ENCODE data around the gene CZIB.
A peak's percentile ranks its signal among the peaks of the same experiment; 100 is the strongest.

The CZIB gene

GRCh38 chr1:53220171-53220961, at the start of gene CZIB:
TSS of gene CZIB (minus strand) at chr1:53220634. CDS start at chr1:53220575, 59 bp downstream.
- peak; percentile 92 for DNase-seq

DNA sequence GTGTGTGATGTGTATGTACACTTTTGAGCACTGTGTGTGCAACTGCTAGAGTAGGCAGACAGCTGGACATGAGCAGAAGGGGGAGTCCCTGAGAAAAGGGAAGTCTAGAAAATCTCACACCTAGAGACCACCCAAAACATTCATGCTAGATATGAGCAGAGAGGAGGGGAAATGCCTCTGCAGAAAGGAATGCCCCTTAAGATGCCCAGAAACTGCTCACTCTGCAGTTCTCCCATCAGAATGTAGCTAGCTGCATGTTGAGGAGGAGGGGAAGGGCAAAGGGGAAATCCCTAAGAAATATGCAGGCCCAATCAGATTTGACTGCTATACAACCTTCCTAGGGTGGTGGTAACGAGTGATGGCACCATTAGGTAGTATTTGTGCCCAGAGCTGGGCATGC, 49.7 kb upstream of the CZIB start:
- DNase-seq = no peak

- DNase-seq = no peak
Measured at GRCh38 chr1:53267761-53268160, 47.3 kb upstream of the CZIB start.

DNA sequence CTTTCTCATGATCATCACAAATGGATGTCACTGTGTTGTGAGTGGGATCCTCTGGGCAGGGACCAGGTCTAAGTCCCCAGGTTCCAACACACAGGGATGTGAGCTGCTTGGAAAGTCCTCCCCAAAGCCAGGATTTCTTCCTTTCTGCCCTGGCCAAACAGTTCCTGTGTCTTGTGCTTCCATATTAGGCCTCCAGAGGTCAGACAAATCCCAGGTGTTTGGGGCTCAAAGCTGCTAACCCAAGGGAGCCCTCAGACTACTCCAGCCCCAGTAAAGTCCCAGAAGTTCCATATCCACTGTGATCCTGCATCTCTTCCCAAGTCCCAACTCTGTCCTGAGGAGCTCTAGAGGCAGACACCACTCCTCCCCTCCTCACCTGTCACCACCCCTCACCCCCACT, 45.6 kb upstream of the CZIB start:
- DNase-seq = peak; percentile 12

DNA sequence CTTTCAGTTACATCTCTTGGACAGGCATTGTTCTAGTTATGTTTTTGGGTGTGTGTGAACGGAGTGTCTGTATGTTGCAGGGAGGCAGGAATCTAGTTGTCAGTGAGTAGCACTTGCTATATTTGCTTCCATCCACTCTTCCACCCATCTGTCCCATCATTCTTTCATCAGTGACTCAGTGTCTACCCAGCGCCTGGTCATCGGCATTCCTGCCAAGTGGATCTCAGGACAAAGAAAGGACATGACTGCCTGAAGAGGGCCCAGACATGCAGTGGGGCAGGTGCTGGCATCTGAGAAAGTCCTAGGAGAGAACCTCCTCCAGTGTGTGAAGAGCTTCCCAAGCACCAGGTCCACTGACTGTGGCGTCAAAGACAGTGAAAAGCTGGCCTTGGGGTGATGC, 45.1 kb upstream of the CZIB start:
- no peak for DNase-seq

GRCh38 chr1:53264048-53264447, 43.6 kb upstream of the CZIB start:
- DNase-seq = no peak

DNA sequence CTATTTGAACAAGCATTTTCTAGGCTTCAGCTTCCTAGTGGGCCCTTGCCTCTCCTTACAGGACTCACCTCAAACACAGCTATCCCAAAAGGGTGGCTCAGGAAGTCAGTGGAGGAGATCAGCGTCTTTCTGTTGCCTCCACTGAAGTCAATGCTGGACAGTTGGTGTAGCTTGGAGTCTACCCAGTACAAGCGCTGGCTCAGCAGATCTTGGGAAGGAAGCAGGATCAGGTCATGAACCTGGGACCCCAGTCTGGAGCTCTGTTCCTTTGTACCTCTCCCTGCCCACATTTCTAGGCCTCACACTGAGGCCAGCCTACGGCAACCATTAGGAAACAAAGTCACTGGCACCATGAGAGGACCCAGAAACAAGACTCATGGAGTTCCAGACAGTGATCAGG, 41.6 kb upstream of the CZIB start:
- no peak for DNase-seq

DNA sequence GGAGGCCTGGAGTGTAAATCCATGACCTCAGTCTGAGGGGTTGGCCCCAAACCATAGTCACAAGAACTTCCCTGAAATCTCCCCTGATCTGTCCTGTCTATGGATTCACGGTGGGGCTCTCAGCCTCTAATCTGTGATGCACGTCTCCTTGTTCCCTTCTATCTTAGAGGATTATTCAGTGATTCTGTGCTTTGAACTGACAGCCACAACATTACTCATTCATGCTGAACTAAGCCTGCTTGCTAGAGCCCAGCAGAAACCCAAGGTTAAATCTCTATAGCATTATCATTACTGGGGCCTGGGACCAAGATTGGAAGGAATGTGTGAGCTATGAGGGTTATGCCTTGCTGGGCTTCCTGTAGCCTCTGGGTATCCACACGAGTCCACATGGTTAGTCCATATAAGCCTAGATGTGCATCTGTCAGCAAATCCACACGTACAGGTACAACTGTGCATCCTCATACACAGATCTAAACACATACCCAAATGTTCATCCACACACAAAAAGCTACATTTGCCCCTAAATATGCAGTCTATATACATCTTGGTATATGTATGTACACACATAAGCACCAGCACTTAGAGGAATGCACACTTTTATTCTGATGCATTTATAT, 40.3 kb upstream of the CZIB start:
- DNase-seq = no peak

DNA sequence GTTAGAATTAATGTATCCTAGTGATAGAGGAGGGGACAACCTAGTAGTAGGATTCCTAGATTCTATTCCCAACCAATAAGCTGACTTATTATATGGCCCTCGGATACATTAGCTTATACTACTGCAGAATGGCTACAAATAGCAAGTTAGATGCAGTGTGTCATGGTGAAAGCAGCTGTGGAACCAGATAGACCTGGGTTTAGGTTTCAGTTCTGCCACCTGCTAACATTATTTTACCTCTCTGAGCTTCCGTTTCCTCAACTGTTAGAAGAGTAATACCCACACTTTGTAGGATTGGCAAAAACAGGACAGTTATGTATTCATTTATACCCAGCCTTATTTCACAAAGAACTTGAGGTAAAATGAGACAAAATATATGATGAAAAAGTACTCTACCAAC, 39.5 kb upstream of the CZIB start:
- no peak for DNase-seq

GRCh38 chr1:53258216-53258615, 37.8 kb upstream of the CZIB start:
- no peak for DNase-seq

DNA sequence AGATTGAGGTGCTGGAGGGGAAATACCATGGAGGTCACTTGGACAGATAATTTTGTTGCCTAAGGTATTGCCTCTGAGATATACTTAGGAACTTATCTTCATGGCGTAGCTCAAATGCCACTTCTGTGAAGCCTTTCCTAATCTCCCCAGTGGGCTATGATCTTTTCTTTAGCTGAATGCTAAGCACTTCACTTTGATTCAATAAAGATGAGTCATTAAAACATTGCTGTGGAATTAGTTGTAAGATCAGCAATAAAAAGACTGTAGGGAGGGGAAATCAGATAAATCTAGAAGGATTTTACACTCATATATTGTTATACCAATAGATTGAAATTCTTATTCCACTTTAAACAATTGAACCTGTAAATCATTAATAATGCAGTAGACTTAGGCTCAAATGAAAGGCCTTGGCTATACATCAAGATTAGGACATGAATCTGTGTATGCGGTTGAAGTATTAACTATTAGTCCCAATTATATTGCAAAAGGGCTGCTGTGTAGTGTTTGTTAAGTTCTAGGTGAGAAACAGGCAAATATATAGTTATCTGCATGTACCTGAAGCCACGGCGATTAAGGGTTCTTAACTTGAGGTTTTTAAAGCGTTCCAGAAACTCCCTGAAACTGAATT, 37.1 kb upstream of the CZIB start:
- no peak for DNase-seq

GRCh38 chr1:53256511-53257453, 36.3 kb upstream of the CZIB start:
- no peak for DNase-seq

GRCh38 chr1:53255031-53255430, 34.6 kb upstream of the CZIB start:
- no peak for DNase-seq

- no peak for DNase-seq
Measured at GRCh38 chr1:53254011-53254640, 33.7 kb upstream of the CZIB start.

GRCh38 chr1:53250325-53250724, 29.9 kb upstream of the CZIB start:
- DNase-seq = no peak

DNA sequence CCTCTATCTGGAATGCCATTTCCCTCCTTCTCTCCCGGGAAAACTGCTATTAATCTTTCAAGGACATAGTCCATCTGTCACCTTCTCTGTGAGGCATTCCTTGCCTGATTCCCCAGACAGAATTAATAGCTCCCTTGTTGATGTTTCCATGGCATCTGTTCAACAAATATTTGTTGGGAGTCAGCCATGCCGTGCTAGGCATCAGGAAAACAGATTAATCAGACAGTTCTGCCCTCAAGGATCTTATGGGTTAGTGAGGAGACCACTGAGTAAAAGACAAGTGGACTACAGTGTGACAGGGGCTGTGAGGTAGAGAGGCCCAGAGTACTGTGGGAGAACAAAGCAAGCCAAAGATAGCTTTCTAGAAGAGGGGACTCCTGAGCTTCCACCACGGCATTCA, 29.3 kb upstream of the CZIB start:
- peak; percentile 95 for DNase-seq

GRCh38 chr1:53246261-53247134, 26.1 kb upstream of the CZIB start:
- DNase-seq = no peak

DNA sequence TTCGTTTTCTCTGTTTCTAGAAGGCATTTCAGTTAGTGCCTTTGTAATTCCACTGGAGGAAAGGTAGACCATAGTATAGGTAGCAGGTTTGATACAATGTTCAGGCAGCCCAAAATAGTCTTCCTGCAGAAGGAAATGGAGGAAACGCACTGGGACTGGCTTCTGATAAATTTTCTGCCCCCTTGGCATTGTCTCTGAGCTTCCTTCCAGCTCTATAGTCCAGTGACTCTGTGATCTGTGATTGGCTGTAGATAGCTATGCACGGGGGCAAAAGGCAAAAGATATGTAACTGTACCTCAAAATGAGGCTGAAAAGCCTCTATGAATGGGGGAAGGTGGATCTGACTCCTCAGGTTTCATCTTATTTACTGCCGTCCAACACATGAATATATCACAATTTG, 23.7 kb upstream of the CZIB start:
- no peak for DNase-seq

GRCh38 chr1:53242381-53242780, 21.9 kb upstream of the CZIB start:
- DNase-seq = no peak

GRCh38 chr1:53241828-53242227, 21.4 kb upstream of the CZIB start:
- DNase-seq = no peak

Data from NCI-H2171 (cell line).